ENCODE results near the gene TEX13B. TPM values are rescaled to one million over a fixed set of nuclear protein-coding genes. Genes with fewer than 3 reads are reported as not detected.
"Not testable (repeated sequence)": the region's sequence is repeated elsewhere in the genome, so short reads cannot be mapped to it uniquely, and the experiment has no call there.

Gene TEX13B
- total RNA-seq, 2 donors from 2014 or later: not detected

GRCh38 chrX:107971636-107972035 lies 10.5 kb downstream of the TEX13B start:
- no peaks in the 10 kb centered on the region for H3K36me3 ChIP-seq
- H3K9me3 ChIP-seq: peaks cover 0 to 8% of the 10 kb centered on the region in 2 donors
- no peak for DNase-seq (ENCODE audit: low spot score)
- no peak overlapping the region for H3K27ac ChIP-seq
- H3K4me1 ChIP-seq: no peaks in the 10 kb centered on the region
- H3K4me3 ChIP-seq: no peak overlapping the region
- TF ChIP-seq, protein P1, sequence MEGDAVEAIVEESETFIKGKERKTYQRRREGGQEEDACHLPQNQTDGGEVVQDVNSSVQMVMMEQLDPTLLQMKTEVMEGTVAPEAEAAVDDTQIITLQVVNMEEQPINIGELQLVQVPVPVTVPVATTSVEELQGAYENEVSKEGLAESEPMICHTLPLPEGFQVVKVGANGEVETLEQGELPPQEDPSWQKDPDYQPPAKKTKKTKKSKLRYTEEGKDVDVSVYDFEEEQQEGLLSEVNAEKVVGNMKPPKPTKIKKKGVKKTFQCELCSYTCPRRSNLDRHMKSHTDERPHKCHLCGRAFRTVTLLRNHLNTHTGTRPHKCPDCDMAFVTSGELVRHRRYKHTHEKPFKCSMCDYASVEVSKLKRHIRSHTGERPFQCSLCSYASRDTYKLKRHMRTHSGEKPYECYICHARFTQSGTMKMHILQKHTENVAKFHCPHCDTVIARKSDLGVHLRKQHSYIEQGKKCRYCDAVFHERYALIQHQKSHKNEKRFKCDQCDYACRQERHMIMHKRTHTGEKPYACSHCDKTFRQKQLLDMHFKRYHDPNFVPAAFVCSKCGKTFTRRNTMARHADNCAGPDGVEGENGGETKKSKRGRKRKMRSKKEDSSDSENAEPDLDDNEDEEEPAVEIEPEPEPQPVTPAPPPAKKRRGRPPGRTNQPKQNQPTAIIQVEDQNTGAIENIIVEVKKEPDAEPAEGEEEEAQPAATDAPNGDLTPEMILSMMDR (IDR thresholded peaks at IDR 0.05): no peak
- no peaks in the 10 kb centered on the region for H3K27me3 ChIP-seq

DNA sequence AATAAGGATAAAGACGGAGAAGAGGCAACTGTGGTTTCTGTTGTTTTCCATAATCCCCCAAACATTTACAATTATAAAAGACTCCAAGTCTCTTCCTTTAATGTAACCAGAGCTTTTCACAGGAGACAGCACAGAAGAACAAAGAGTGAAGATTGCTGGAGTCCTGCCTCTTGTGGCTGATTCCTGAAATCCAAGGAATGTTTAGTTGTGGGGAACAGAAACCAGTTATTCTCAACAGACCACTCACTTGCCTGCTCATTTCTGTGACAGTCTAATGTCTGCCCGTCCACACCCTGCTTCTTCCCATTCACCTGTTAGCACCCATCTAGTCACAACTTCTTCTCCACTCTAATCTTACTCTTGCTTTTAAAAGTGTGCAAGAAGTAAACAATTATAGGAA lies 12.1 kb downstream of the TEX13B start:
- H3K27ac ChIP-seq: no peak overlapping the region
- no peaks in the 10 kb centered on the region for H3K36me3 ChIP-seq
- no peak overlapping the region for H3K4me3 ChIP-seq
- no peak for DNase-seq (ENCODE audit: low spot score)
- no peaks in the 10 kb centered on the region for H3K27me3 ChIP-seq
- TF ChIP-seq, protein P1 (IDR thresholded peaks at IDR 0.05): no peak
- H3K4me1 ChIP-seq: no peaks in the 10 kb centered on the region
- peaks cover 0 to 8% of the 10 kb centered on the region in 2 donors for H3K9me3 ChIP-seq

- Histone ChIP-seq H3K27me3 (no peaks in the 10 kb centered on the region), H3K4me3 (no peak overlapping the region), H3K9me3 (peaks cover 0 to 8% of the 10 kb centered on the region in 2 donors), H3K4me1 (no peaks in the 10 kb centered on the region), H3K27ac (no peak overlapping the region), H3K36me3 (no peaks in the 10 kb centered on the region)
- no peak for DNase-seq (ENCODE audit: low spot score)
- TF ChIP-seq, protein P1 (IDR thresholded peaks at IDR 0.05): no peak
These were observed 13.5 kb downstream of the TEX13B start for GRCh38 chrX:107968623-107969022.

DNA sequence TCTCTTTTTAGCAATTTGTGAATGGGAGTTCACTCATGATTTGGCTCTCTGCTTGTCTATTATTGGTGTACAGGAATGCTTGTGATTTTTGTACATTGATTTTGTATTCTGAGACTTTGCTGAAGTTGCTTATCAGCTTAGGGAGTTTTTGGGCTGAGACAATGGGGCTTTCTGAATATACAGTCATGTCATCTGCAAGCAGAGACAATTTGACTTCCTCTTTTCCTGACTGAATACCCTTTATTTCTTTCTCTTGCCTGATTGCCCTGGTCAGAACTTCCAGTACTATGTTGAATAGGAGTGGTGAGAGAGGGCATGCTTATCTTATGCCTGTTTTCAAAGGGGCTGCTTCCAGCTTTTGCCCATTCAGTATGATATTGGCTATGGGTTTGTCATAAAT lies 26.8 kb downstream of the TEX13B start:
- H3K4me1 ChIP-seq; H3K36me3 ChIP-seq; H3K27me3 ChIP-seq; DNase-seq (ENCODE audit: low spot score); H3K27ac ChIP-seq; H3K4me3 ChIP-seq; H3K9me3 ChIP-seq: not testable (repeated sequence)

DNA sequence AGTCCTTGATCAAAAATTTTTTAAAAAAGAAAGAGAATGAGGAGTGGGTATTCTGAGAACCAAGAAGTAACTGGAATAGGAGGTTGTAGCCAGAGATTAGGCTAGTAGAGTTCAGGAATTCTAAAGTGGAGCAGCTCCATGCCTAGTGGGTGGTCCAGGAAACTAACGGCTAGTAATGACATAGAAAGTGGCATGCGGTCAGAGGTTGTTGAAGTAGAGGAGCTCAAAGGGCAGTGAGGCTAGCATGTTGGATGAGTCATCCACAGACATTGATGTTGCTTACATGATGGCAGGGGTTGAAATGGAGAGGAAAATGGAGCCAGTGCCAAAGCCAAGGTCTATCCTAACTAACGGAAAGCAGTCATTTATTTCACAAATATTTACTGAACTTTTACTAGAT lies 42.1 kb downstream of the TEX13B start:
- no peak for DNase-seq (ENCODE audit: low spot score)
- TF ChIP-seq, protein P1 (IDR thresholded peaks at IDR 0.05): no peak
- Histone ChIP-seq H3K4me3 (no peak overlapping the region), H3K27me3 (no peaks in the 10 kb centered on the region), H3K4me1 (no peaks in the 10 kb centered on the region), H3K9me3 (no peaks in the 10 kb centered on the region), H3K36me3 (no peaks in the 10 kb centered on the region), H3K27ac (no peak overlapping the region)

GRCh38 chrX:107936434-107936730 lies 45.8 kb downstream of the TEX13B start:
- no peak overlapping the region for H3K27ac ChIP-seq
- no peak overlapping the region for H3K4me3 ChIP-seq
- H3K27me3 ChIP-seq: no peaks in the 10 kb centered on the region
- no peaks in the 10 kb centered on the region for H3K4me1 ChIP-seq
- no peaks in the 10 kb centered on the region for H3K9me3 ChIP-seq
- no peaks in the 10 kb centered on the region for H3K36me3 ChIP-seq
- no peak for DNase-seq (ENCODE audit: low spot score)
- TF ChIP-seq, protein P1 (IDR thresholded peaks at IDR 0.05): no peak

All from right atrium auricular region (tissue), 2 donors.